Astrocyte (in vitro differentiated cells and primary cell): ENCODE measurements around the gene LAMB1. TPM values are rescaled to one million over a fixed set of nuclear protein-coding genes. Genes with fewer than 3 reads are reported as not detected.

Source experiments
- DNase-seq: peaks from one replicate; pipeline ENCODE4 v3.0.0-alpha.2; 2010; ENCODE audit warnings: low read depth
- FAIRE-seq: peaks from 2 replicates; lab custom pipeline; 2011; peaks lifted over from hg19 to GRCh38; lab: Jason Lieb, UNC
- H2AFZ ChIP-seq: 2 replicates; pipeline ENCODE4 v1.6.0; 2012; ENCODE audit warnings: low read depth, low read length, inconsistent platforms
- H3K27ac ChIP-seq: 2 replicates; pipeline ENCODE4 v1.5.1; 2011; ENCODE audit warnings: low read depth, low read length, inconsistent platforms
- H3K27me3 ChIP-seq: 2 replicates; pipeline ENCODE4 v1.6.0; 2011; ENCODE audit warnings: low read length, inconsistent platforms; ENCODE audit not compliant: insufficient read depth
- H3K36me3 ChIP-seq: 2 replicates; pipeline ENCODE4 v1.5.1; 2011; ENCODE audit warnings: low read length, inconsistent platforms; ENCODE audit not compliant: insufficient read depth
- H3K4me1 ChIP-seq: 2 replicates; pipeline ENCODE4 v1.5.1; 2011; ENCODE audit warnings: low read length, inconsistent platforms; ENCODE audit not compliant: insufficient read depth
- H3K4me2 ChIP-seq: 2 replicates; pipeline ENCODE4 v1.6.0; 2012; ENCODE audit warnings: low read length, inconsistent platforms
- H3K4me3 ChIP-seq: 2 replicates; pipeline ENCODE4 v1.5.1; 2011; ENCODE audit warnings: low read depth, mild to moderate bottlenecking, low read length, inconsistent platforms; ENCODE audit not compliant: insufficient read depth
- H3K79me2 ChIP-seq: 2 replicates; pipeline ENCODE4 v1.6.0; 2012; ENCODE audit warnings: mild to moderate bottlenecking, low read length, inconsistent platforms; ENCODE audit not compliant: insufficient read depth
- H3K9ac ChIP-seq: 2 replicates; pipeline ENCODE4 v1.6.0; 2012; ENCODE audit warnings: mild to moderate bottlenecking, low read length, inconsistent platforms
- H3K9me3 ChIP-seq: 2 replicates; pipeline ENCODE4 v1.5.1; 2012; ENCODE audit warnings: low read depth, mild to moderate bottlenecking, low read length, inconsistent platforms; ENCODE audit not compliant: insufficient read depth
- H4K20me1 ChIP-seq: 2 replicates; pipeline ENCODE4 v1.6.0; 2012; ENCODE audit warnings: low read length, inconsistent platforms; ENCODE audit not compliant: insufficient read depth
- H3K27ac Mint-ChIP-seq: one replicate; pipeline ENCODE4 v1.8.0; 2021; ENCODE audit warnings: mild to moderate bottlenecking, mixed read lengths; ENCODE audit not compliant: unreplicated experiment
- H3K27me3 Mint-ChIP-seq: one replicate; pipeline ENCODE4 v1.8.0; 2021; ENCODE audit warnings: low read depth, mixed read lengths; ENCODE audit not compliant: unreplicated experiment
- H3K36me3 Mint-ChIP-seq: one replicate; pipeline ENCODE4 v1.8.0; 2021; ENCODE audit warnings: low read depth, mixed read lengths; ENCODE audit not compliant: unreplicated experiment
- H3K4me1 Mint-ChIP-seq: one replicate; pipeline ENCODE4 v1.8.0; 2021; ENCODE audit warnings: low read depth, mixed read lengths; ENCODE audit not compliant: unreplicated experiment
- H3K4me3 Mint-ChIP-seq: one replicate; pipeline ENCODE4 v1.8.0; 2021; ENCODE audit warnings: mild to moderate bottlenecking, moderate library complexity, mixed read lengths; ENCODE audit not compliant: unreplicated experiment
- H3K9me3 Mint-ChIP-seq: one replicate; pipeline ENCODE4 v1.8.0; 2021; ENCODE audit warnings: mild to moderate bottlenecking, mixed read lengths; ENCODE audit not compliant: unreplicated experiment
- EZH2 ChIP-seq: IDR thresholded peaks from 2 replicates; pipeline ENCODE4 v1.6.1; 2012; ENCODE audit warnings: mild to moderate bottlenecking, low read length, inconsistent platforms; ENCODE audit not compliant: insufficient read depth
- total RNA-seq: library from RNA; stranded (reverse); gene quantifications from 2 replicates; pipeline ENCODE4 v1.2.1, GENCODE V29; 2021
- TF ChIP-seq, protein P1 (sequence below): IDR thresholded peaks from 2 replicates; pipeline ENCODE4 v1.5.1; 2011; ENCODE audit warnings: low read depth, mild to moderate bottlenecking, inconsistent platforms, low read length, moderate library complexity; ENCODE audit not compliant: insufficient read depth

LAMB1 gene
- total RNA-seq, 1 donor from 2014 or later: 403 TPM

DNA sequence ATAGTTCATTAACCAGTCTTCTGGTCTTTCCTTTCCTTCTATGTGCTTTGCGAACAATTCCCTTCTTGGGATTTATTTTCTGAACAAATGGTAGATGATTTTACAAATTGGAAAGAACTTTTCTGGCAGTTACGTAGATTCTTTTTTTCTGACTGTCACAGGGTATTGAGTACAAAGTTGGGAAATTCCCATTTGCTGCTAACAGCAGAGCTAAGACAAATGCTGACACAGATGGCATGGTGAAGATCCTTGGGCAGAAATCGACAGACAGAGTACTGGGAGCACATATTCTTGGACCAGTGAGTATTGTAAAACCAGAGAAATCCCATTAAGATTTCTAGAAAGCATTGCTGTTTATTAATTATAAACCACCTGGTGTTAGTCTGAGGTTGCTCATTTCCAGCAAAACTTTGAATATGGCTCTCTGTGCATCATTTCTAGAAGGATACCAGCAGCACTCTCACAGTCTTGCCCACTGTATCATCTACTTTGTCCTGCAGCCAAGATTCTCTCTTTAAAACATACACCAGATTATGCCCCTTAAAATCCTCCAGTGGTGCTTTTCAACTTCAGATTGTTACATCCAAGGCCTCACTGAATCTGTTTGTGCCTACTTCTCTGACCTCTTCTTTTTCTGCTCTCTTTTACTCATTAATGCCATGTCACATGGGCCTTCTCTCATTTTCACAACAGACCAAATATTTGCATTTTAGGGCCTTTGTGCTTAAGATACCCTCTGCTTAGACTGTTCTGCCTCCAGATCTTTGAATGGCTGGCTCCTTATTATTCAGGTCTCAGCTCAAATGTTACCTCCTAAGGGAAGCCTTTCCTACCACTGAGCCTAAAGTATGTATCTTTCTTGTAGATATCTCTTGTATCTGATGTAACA lies 85.0 kb downstream of the LAMB1 start:
- DNase-seq (no peak), FAIRE-seq (no peak)
- H3K4me1 ChIP-seq: no peaks in the 10 kb centered on the region
- no peak overlapping the region for H2AFZ ChIP-seq
- no peak overlapping the region for H3K4me3 ChIP-seq
- Mint-ChIP-seq H3K4me3 (no peak overlapping the region), H3K27me3 (no peaks in the 10 kb centered on the region), H3K4me1 (peaks cover 28% of the 10 kb centered on the region), H3K27ac (no peak overlapping the region), H3K9me3 (no peaks in the 10 kb centered on the region), H3K36me3 (peaks cover 13% of the 10 kb centered on the region)
- no peak for TF ChIP-seq EZH2
- TF ChIP-seq, protein P1, sequence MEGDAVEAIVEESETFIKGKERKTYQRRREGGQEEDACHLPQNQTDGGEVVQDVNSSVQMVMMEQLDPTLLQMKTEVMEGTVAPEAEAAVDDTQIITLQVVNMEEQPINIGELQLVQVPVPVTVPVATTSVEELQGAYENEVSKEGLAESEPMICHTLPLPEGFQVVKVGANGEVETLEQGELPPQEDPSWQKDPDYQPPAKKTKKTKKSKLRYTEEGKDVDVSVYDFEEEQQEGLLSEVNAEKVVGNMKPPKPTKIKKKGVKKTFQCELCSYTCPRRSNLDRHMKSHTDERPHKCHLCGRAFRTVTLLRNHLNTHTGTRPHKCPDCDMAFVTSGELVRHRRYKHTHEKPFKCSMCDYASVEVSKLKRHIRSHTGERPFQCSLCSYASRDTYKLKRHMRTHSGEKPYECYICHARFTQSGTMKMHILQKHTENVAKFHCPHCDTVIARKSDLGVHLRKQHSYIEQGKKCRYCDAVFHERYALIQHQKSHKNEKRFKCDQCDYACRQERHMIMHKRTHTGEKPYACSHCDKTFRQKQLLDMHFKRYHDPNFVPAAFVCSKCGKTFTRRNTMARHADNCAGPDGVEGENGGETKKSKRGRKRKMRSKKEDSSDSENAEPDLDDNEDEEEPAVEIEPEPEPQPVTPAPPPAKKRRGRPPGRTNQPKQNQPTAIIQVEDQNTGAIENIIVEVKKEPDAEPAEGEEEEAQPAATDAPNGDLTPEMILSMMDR: no peak
- no peak overlapping the region for H3K9ac ChIP-seq
- no peak overlapping the region for H3K27ac ChIP-seq
- H3K79me2 ChIP-seq: peaks cover 6% of the 10 kb centered on the region
- H3K4me2 ChIP-seq: no peak overlapping the region
- H3K36me3 ChIP-seq: peaks cover 38% of the 10 kb centered on the region
- no peaks in the 10 kb centered on the region for H3K9me3 ChIP-seq
- peaks cover 3% of the 10 kb centered on the region for H4K20me1 ChIP-seq
- H3K27me3 ChIP-seq: no peaks in the 10 kb centered on the region

GRCh38 chr7:107915541-107915940 lies 87.4 kb downstream of the LAMB1 start:
- Mint-ChIP-seq H3K9me3 (no peaks in the 10 kb centered on the region), H3K27ac (no peak overlapping the region), H3K27me3 (no peaks in the 10 kb centered on the region), H3K4me3 (no peak overlapping the region), H3K4me1 (peaks cover 22% of the 10 kb centered on the region), H3K36me3 (peaks cover 10% of the 10 kb centered on the region)
- Histone ChIP-seq H3K9me3 (no peaks in the 10 kb centered on the region), H3K4me1 (no peaks in the 10 kb centered on the region), H3K4me3 (no peak overlapping the region), H3K36me3 (peaks cover 27% of the 10 kb centered on the region), H3K79me2 (peaks cover 15% of the 10 kb centered on the region), H4K20me1 (peaks cover 3% of the 10 kb centered on the region), H3K9ac (no peak overlapping the region), H2AFZ (no peak overlapping the region), H3K27ac (no peak overlapping the region), H3K4me2 (no peak overlapping the region), H3K27me3 (no peaks in the 10 kb centered on the region)
- DNase-seq (no peak), FAIRE-seq (no peak)
- TF ChIP-seq, protein P1: no peak
- no peak for TF ChIP-seq EZH2

DNA sequence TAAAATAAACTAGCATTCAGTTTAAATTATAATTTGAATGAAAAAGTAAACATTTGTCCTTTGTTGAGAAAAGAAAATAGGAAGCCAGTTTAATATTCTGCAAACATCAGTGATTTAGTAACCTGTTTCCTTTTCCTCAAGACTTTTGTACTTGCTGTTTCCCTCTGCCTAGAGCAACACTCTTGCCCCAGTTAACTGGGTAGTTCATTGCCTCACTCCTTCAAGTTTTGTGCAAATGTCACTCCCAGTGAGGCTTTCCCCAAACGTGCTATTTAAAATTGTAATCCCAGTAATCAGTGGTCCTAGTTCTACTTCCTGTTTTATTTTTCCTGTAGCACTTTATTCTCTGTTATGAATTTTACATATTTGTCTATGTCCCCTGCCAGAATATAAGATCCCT lies 88.1 kb downstream of the LAMB1 start:
- H3K27ac Mint-ChIP-seq: no peak overlapping the region
- FAIRE-seq: no peak
- no peaks in the 10 kb centered on the region for H3K27me3 Mint-ChIP-seq

More for the DNA sequence above, 88.1 kb downstream of the LAMB1 start:
- no peak for DNase-seq
- Histone ChIP-seq H3K79me2 (peaks cover 15% of the 10 kb centered on the region), H3K27me3 (no peaks in the 10 kb centered on the region), H3K4me3 (no peak overlapping the region), H3K4me1 (no peaks in the 10 kb centered on the region), H3K36me3 (peaks cover 27% of the 10 kb centered on the region), H2AFZ (no peak overlapping the region), H3K9me3 (no peaks in the 10 kb centered on the region), H3K9ac (no peak overlapping the region), H3K27ac (no peak overlapping the region), H4K20me1 (peaks cover 3% of the 10 kb centered on the region), H3K4me2 (no peak overlapping the region)
- no peaks in the 10 kb centered on the region for H3K9me3 Mint-ChIP-seq
- H3K4me1 Mint-ChIP-seq: peaks cover 17% of the 10 kb centered on the region
- TF ChIP-seq, protein P1: no peak
- no peak for TF ChIP-seq EZH2
- peaks cover 10% of the 10 kb centered on the region for H3K36me3 Mint-ChIP-seq
- no peak overlapping the region for H3K4me3 Mint-ChIP-seq
